H7 (cell line): ENCODE data around the gene ATAD2B. TPM values are rescaled to one million over a fixed set of nuclear protein-coding genes. Genes with fewer than 3 reads are reported as not detected.
A peak's percentile ranks its signal among the peaks of the same experiment; 100 is the strongest.
"Not testable (repeated sequence)": the region's sequence is repeated elsewhere in the genome, so short reads cannot be mapped to it uniquely, and the experiment has no call there.

Experiments
- DNase-seq: peaks from one replicate; pipeline ENCODE4 v3.0.0; 2012
- H3K27me3 ChIP-seq: 2 replicates; pipeline ENCODE4 v1.6.0; 2011; ENCODE audit warnings: mild to moderate bottlenecking, low read length; ENCODE audit not compliant: control insufficient read depth, insufficient read depth
- H3K36me3 ChIP-seq: replicated peaks from 2 replicates; pipeline ENCODE4 v1.5.1; 2011; ENCODE audit warnings: low read length; ENCODE audit not compliant: control insufficient read depth, insufficient read depth
- H3K4me3 ChIP-seq: 2 replicates; pipeline ENCODE4 v1.5.1; 2011; ENCODE audit warnings: low read depth, mild to moderate bottlenecking, control low read depth, low read length, moderate library complexity; ENCODE audit not compliant: insufficient read depth
- total RNA-seq: library from RNA; depleted of rRNA; stranded (reverse); fragments of >200 nt; shearing (Covaris generic); gene quantifications from 2 replicates; pipeline ENCODE4 v1.2.3, GENCODE V29; 2014; rRNA removed

Gene ATAD2B
- total RNA-seq: 9.5 and 11.4 TPM in 2 replicates

- Histone ChIP-seq H3K36me3 (no peaks in the 10 kb centered on the region; the same call in 1 of the 2 replicates), H3K27me3 (no peaks in the 10 kb centered on the region), H3K4me3 (peak within 1 kb of the TSS; percentile 97)
- DNase-seq: peak; percentile 97
Measured at GRCh38 chr2:23926750-23927571, at the start of gene ATAD2B. ATAD2B (minus strand) TSS chr2:23927123; CDS start chr2:23926770, 353 bp downstream.

GRCh38 chr2:23967846-23968245, 40.9 kb upstream of the ATAD2B start:
- no peak for DNase-seq
- Histone ChIP-seq H3K27me3 (no peaks in the 10 kb centered on the region), H3K4me3 (no peak overlapping the region), H3K36me3 (peaks cover 1% of the 10 kb centered on the region)

GRCh38 chr2:23954325-23955014, 27.5 kb upstream of the ATAD2B start:
- Histone ChIP-seq H3K36me3 (no peaks in the 10 kb centered on the region), H3K4me3 (no peak overlapping the region), H3K27me3 (no peaks in the 10 kb centered on the region)
- no peak for DNase-seq

GRCh38 chr2:23953625-23954024, 26.7 kb upstream of the ATAD2B start:
- H3K36me3 ChIP-seq: no peaks in the 10 kb centered on the region
- DNase-seq: no peak
- no peak overlapping the region for H3K4me3 ChIP-seq
- no peaks in the 10 kb centered on the region for H3K27me3 ChIP-seq

GRCh38 chr2:23952558-23952957, 25.6 kb upstream of the ATAD2B start:
- not testable (repeated sequence) for DNase-seq, H3K4me3 ChIP-seq, H3K27me3 ChIP-seq, H3K36me3 ChIP-seq

GRCh38 chr2:23947350-23947749, 20.4 kb upstream of the ATAD2B start:
- Histone ChIP-seq H3K36me3 (no peaks in the 10 kb centered on the region; the same call in 1 of the 2 replicates), H3K27me3 (no peaks in the 10 kb centered on the region), H3K4me3 (no peak overlapping the region)
- no peak for DNase-seq

GRCh38 chr2:23944976-23945375, 18.1 kb upstream of the ATAD2B start:
- Histone ChIP-seq H3K4me3 (no peak overlapping the region), H3K36me3 (no peaks in the 10 kb centered on the region; the same call in 1 of the 2 replicates), H3K27me3 (no peaks in the 10 kb centered on the region)
- no peak for DNase-seq

GRCh38 chr2:23944527-23944926, 17.6 kb upstream of the ATAD2B start:
- DNase-seq: no peak
- H3K4me3 ChIP-seq: no peak overlapping the region
- no peaks in the 10 kb centered on the region for H3K27me3 ChIP-seq
- H3K36me3 ChIP-seq: no peaks in the 10 kb centered on the region; the same call in 1 of the 2 replicates

GRCh38 chr2:23943666-23944065, 16.7 kb upstream of the ATAD2B start:
- Histone ChIP-seq H3K36me3 (no peaks in the 10 kb centered on the region; the same call in 1 of the 2 replicates), H3K27me3 (no peaks in the 10 kb centered on the region), H3K4me3 (no peak overlapping the region)
- no peak for DNase-seq

- H3K36me3 ChIP-seq: no peaks in the 10 kb centered on the region; the same call in 1 of the 2 replicates
- no peaks in the 10 kb centered on the region for H3K27me3 ChIP-seq
- DNase-seq: no peak
- H3K4me3 ChIP-seq: no peak overlapping the region
Measured at GRCh38 chr2:23941644-23942043, 14.7 kb upstream of the ATAD2B start.

- Histone ChIP-seq H3K4me3 (peak overlapping the region; percentile 79), H3K27me3 (no peaks in the 10 kb centered on the region), H3K36me3 (no peaks in the 10 kb centered on the region; the same call in 1 of the 2 replicates)
- DNase-seq: no peak
Measured at GRCh38 chr2:23940718-23941620, 14.0 kb upstream of the ATAD2B start.

GRCh38 chr2:23939987-23940717, 13.2 kb upstream of the ATAD2B start, which contains the start of gene UBXN2A:
UBXN2A (plus strand) TSS chr2:23940463; CDS start chr2:23958315, 17,852 bp downstream.
- DNase-seq: peak; percentile 95
- Histone ChIP-seq H3K4me3 (peak within 1 kb of the TSS; percentile 79), H3K36me3 (no peaks in the 10 kb centered on the region; the same call in 1 of the 2 replicates), H3K27me3 (no peaks in the 10 kb centered on the region)

GRCh38 chr2:23934259-23934658, 7.3 kb upstream of the ATAD2B start:
- no peak for DNase-seq
- no peaks in the 10 kb centered on the region for H3K27me3 ChIP-seq
- H3K4me3 ChIP-seq: no peak overlapping the region
- H3K36me3 ChIP-seq: no peaks in the 10 kb centered on the region; the same call in 1 of the 2 replicates
